GM20431 (cell line): ENCODE measurements around the gene PPP1R1C.

ENCODE experiments used
- in situ Hi-C: fragments of 300-500 bp; cut with MseI, MboI; formaldehyde crosslinking; loops from one replicate; pipeline ENCODE4 v1.15.0; 2020; ENCODE audit warnings: low sequenced_read_pairs; ENCODE audit not compliant: unreplicated experiment

The PPP1R1C gene

GRCh38 chr2:181970160-181970794 lies 15.4 kb upstream of the PPP1R1C start:
- in situ Hi-C loops = no loop called here

GRCh38 chr2:181971032-181971431 lies 14.6 kb upstream of the PPP1R1C start:
- in situ Hi-C loops = no loop called here

- in situ Hi-C loops = no loop called here
Measured at GRCh38 chr2:181972431-181973170, 13.1 kb upstream of the PPP1R1C start.

- in situ Hi-C loops = no loop called here
Measured at GRCh38 chr2:181973171-181973783, 12.4 kb upstream of the PPP1R1C start.

- in situ Hi-C loops = no loop called here
Measured at GRCh38 chr2:181977661-181978350, 7.8 kb upstream of the PPP1R1C start.

- in situ Hi-C loops = no loop called here
Measured at GRCh38 chr2:181978351-181979150, 7.1 kb upstream of the PPP1R1C start.

GRCh38 chr2:181984060-181984459 lies 1.6 kb upstream of the PPP1R1C start:
- in situ Hi-C loops = no loop called here

- in situ Hi-C loops = no loop called here
Measured at GRCh38 chr2:181984814-181985631, 630 bp upstream of the PPP1R1C start.

GRCh38 chr2:181988154-181988924 lies 2.7 kb downstream of the PPP1R1C start:
- in situ Hi-C loops = no loop called here

GRCh38 chr2:181989099-181989498 lies 3.4 kb downstream of the PPP1R1C start:
- in situ Hi-C loops = no loop called here

GRCh38 chr2:181991171-181991885 lies 5.7 kb downstream of the PPP1R1C start:
- in situ Hi-C loops = no loop called here

- in situ Hi-C loops = no loop called here
Measured at GRCh38 chr2:181992776-181993175, 7.1 kb downstream of the PPP1R1C start.

- in situ Hi-C loops = no loop called here
Measured at GRCh38 chr2:181995289-181995688, 9.6 kb downstream of the PPP1R1C start.

- in situ Hi-C loops = no loop called here
Measured at GRCh38 chr2:181998041-181998835, 12.6 kb downstream of the PPP1R1C start.

- in situ Hi-C loops = no loop called here
Measured at GRCh38 chr2:181998891-181999654, 13.4 kb downstream of the PPP1R1C start.

GRCh38 chr2:181999911-182000310 lies 14.3 kb downstream of the PPP1R1C start:
- in situ Hi-C loops = no loop called here
